ENCODE results near the gene TBX15. TPM values are rescaled to one million over a fixed set of nuclear protein-coding genes. Genes with fewer than 3 reads are reported as not detected.

Gene TBX15
- total and polyA plus RNA-seq, 9 of the 15 experiments (the other 6 are each of a cell fraction or from before 2014, with no cell fraction given), result 0.03 to 3.4 (median 2.3) TPM

- TF ChIP-seq VEZF1 (CRISPR knock-in tag; IDR thresholded peaks at IDR 0.05), result no peak
- TF ChIP-seq ZFP36 (IDR thresholded peaks at IDR 0.05; ENCODE audit: low read depth, low read length, partially characterized antibody), result no peak
- TF ChIP-seq BCL6 (CRISPR knock-in tag; IDR thresholded peaks at IDR 0.05), result no peak
- no peak for TF ChIP-seq FIP1L1 (IDR thresholded peaks at IDR 0.05; ENCODE audit: low read depth, low read length, poor library complexity, severe bottlenecking)
- no peak for TF ChIP-seq MCM5 (IDR thresholded peaks at IDR 0.05; ENCODE audit: low read depth)
- no peak for TF ChIP-seq ZNF778 (CRISPR knock-in tag; IDR thresholded peaks at IDR 0.05)
These were observed 109.5 kb downstream of the TBX15 start (continued) for GRCh38 chr1:118878661-118879060.

- ATAC-seq, result no peak
- Histone ChIP-seq H3K27ac (ENCODE audit: extremely low read depth, low read depth, low read length) (no peak overlapping the region), H3K9me1 (ENCODE audit: control insufficient read depth, insufficient read depth, low read length) (no peaks in the 10 kb centered on the region), H3K9ac (ENCODE audit: insufficient read depth in 1 of 2, low read depth in 2 of 2, low read length in 2 of 2) (no peak overlapping the region), H4K20me1 (replicated peaks; ENCODE audit: control insufficient read depth, insufficient read depth, low read length) (no peaks in the 10 kb centered on the region), H2AFZ (ENCODE audit: low read depth, low read length) (no peak overlapping the region), H3K36me3 (ENCODE audit: control insufficient read depth, insufficient read depth, low read length) (no peaks in the 10 kb centered on the region), H3K79me2 (ENCODE audit: control insufficient read depth, insufficient read depth, low read length) (no peaks in the 10 kb centered on the region), H3K27me3 (ENCODE audit: control insufficient read depth in 2 of 2, insufficient read depth in 2 of 2, low read length in 2 of 2) (no peaks in the 10 kb centered on the region), H3K4me1 (replicated peaks in 1 of 2; ENCODE audit: control insufficient read depth in 2 of 2, insufficient read depth in 2 of 2, low read length in 2 of 2) (no peaks in the 10 kb centered on the region), H3K4me2 (ENCODE audit: insufficient read depth, low read length) (no peak overlapping the region), H3K9me3 (replicated peaks; ENCODE audit: control insufficient read depth, insufficient read depth, low read depth, low read length) (no peaks in the 10 kb centered on the region), H3K4me3 (no peak overlapping the region)
- ChIA-PET CTCF (ENCODE audit: low intra/inter-chr PET ratio) (no interaction called here), POLR2A (interaction anchor here (0.6 to 1.6 kb wide), 3 partner anchors 8 to 249 kb away, joined by 3 to 4 read pairs (median 3); no protein-coding TSS in a partner anchor)
- 2% methylated on average over 3 of the region's 3 CpGs for WGBS (ENCODE audit: insufficient coverage, low coverage, missing lambda C conversion rate)
- BruUV-seq (replicated peaks), result no TSS peak
- in situ Hi-C loops (cut with MboI), result no loop called here
- intact Hi-C loops (cut with micrococcal nuclease), result no loop called here
- no peak for FAIRE-seq
- DNase-seq (ENCODE audit: extremely low read depth in 1 of 4, low spot score in 3 of 4), result no peak
- TF ChIP-seq ZFP1 (CRISPR knock-in tag; IDR thresholded peaks at IDR 0.05) (no peak), KAT7 (CRISPR knock-in tag; IDR thresholded peaks at IDR 0.05; ENCODE audit: borderline replicate concordance) (no peak), CUX1 (CRISPR knock-in tag; IDR thresholded peaks at IDR 0.05) (no peak), ZNF174 (CRISPR knock-in tag; IDR thresholded peaks at IDR 0.05) (no peak), NR0B1 (IDR thresholded peaks at IDR 0.05; ENCODE audit: partially characterized antibody) (no peak), MAFG (tag; conservative IDR thresholded peaks at IDR 0.05) (peak; percentile 92), ZC3H8 (IDR thresholded peaks at IDR 0.05) (no peak), MAFF (IDR thresholded peaks at IDR 0.05; ENCODE audit: low read length) (peak; percentile 98)
These were observed 110.3 kb downstream of the TBX15 start for GRCh38 chr1:118877668-118878396.
